ENCODE results near the gene FOS. TPM values are rescaled to one million over a fixed set of nuclear protein-coding genes. Genes with fewer than 3 reads are reported as not detected.

FOS gene
- total RNA-seq, 1 experiment from 2014 or later = 23.9 TPM

DNA sequence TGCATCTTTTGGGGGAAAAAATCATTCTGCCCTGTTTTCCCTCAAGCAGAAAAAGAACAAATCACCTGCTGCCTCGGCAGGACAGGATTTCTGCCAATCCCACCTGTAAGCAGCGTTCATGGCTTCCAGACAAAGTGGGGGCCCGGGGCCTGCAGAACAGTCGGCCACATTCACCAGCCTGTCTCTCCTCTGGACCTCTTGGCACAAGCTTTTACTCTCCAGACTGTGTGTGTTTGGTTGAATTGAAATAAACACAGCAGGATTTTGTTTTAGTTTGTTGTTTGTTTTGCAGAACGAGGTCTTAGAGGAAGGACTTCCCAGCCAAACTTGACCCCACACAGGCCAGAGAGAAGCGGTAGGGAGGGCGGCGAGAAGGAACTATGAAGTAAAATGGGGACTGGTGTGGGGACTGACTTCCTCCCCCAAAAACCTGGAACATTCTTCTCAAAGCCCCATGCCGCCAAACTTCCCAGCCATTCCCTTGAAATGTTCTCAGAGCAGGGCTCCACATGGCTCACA is 41.7 kb upstream of the FOS start (continued):
- TF ChIP-seq FOXJ3 (CRISPR knock-in tag; IDR thresholded peaks at IDR 0.05; ENCODE audit: borderline replicate concordance) (no peak), EMX1 (CRISPR knock-in tag; IDR thresholded peaks at IDR 0.05) (no peak)

GRCh38 chr14:75238756-75239455 is 39.7 kb upstream of the FOS start:
- DNase-seq (ENCODE audit: low spot score) = no peak
- no peaks in the 10 kb centered on the region for H3K9me3 Mint-ChIP-seq
- no peak overlapping the region for H3K27ac Mint-ChIP-seq
- peak; percentile 42 for ATAC-seq
- H3K27me3 Mint-ChIP-seq (ENCODE audit: low read depth) = no peaks in the 10 kb centered on the region
- no peak overlapping the region for H3K4me3 Mint-ChIP-seq
- no peaks in the 10 kb centered on the region for H3K36me3 Mint-ChIP-seq
- TF ChIP-seq ARID4B (CRISPR knock-in tag; IDR thresholded peaks at IDR 0.05; ENCODE audit: borderline replicate concordance) = no peak
- TF ChIP-seq ZBTB43 (CRISPR knock-in tag; IDR thresholded peaks at IDR 0.05) = no peak
- TF ChIP-seq, protein P1, sequence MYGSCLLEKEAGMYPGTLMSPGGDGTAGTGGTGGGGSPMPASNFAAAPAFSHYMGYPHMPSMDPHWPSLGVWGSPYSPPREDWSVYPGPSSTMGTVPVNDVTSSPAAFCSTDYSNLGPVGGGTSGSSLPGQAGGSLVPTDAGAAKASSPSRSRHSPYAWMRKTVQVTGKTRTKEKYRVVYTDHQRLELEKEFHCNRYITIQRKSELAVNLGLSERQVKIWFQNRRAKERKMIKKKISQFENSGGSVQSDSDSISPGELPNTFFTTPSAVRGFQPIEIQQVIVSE (CRISPR knock-in tag; IDR thresholded peaks at IDR 0.05; ENCODE audit: borderline replicate concordance) = no peak
- no peak for TF ChIP-seq NR1H2 (CRISPR knock-in tag; IDR thresholded peaks at IDR 0.05)
- no peak for TF ChIP-seq JAZF1 (CRISPR knock-in tag; IDR thresholded peaks at IDR 0.05)
- TF ChIP-seq, protein P2, sequence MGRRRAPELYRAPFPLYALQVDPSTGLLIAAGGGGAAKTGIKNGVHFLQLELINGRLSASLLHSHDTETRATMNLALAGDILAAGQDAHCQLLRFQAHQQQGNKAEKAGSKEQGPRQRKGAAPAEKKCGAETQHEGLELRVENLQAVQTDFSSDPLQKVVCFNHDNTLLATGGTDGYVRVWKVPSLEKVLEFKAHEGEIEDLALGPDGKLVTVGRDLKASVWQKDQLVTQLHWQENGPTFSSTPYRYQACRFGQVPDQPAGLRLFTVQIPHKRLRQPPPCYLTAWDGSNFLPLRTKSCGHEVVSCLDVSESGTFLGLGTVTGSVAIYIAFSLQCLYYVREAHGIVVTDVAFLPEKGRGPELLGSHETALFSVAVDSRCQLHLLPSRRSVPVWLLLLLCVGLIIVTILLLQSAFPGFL (CRISPR knock-in tag; IDR thresholded peaks at IDR 0.05; ENCODE audit: borderline replicate concordance) = no peak
- no peak for TF ChIP-seq ZNF512 (CRISPR knock-in tag; IDR thresholded peaks at IDR 0.05; ENCODE audit: borderline replicate concordance)
- TF ChIP-seq NFE2L1 (CRISPR knock-in tag; IDR thresholded peaks at IDR 0.05) = no peak
- TF ChIP-seq ESRRA (CRISPR knock-in tag; IDR thresholded peaks at IDR 0.05; ENCODE audit: borderline replicate concordance) = no peak
- TF ChIP-seq ZNF317 (CRISPR knock-in tag; IDR thresholded peaks at IDR 0.05; ENCODE audit: borderline replicate concordance, low read depth) = no peak
- H3K4me1 Mint-ChIP-seq = peaks cover 30% of the 10 kb centered on the region
- ChIA-PET POLR2A (interaction anchor here (0.7 to 1.1 kb wide), 2 partner anchors 20 to 112 kb away, joined by 5 to 6 read pairs; partner anchors contain the start of gene NEK9), CTCF (interaction anchor here (0.7 to 2.1 kb wide), 9 partner anchors 15 to 416 kb away, joined by 3 to 8 read pairs (median 3); no protein-coding TSS in a partner anchor)

DNA sequence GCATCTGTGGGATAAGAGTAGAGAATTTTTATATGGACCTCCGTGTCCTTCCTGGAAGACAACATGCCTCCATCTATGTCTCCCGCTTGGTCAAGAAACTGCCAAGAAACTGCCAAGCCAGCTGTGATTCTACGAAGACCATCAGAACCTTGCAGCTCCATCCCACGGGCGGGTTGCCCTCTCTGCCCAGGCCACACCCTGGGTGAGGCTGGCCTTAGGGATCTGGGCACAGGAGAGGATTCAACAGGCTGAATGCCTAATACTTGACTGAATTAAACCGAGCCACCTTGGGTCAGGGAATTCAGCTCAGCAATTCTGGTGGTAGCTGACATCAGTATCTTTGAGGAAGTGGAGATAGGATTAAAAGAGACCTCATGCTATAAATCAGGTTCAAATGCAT is 37.8 kb upstream of the FOS start:
- Mint-ChIP-seq H3K36me3 (no peaks in the 10 kb centered on the region), H3K4me3 (no peak overlapping the region), H3K9me3 (no peaks in the 10 kb centered on the region), H3K27ac (no peak overlapping the region), H3K4me1 (peaks cover 28% of the 10 kb centered on the region), H3K27me3 (ENCODE audit: low read depth) (no peaks in the 10 kb centered on the region)
- ATAC-seq (no peak), DNase-seq (ENCODE audit: low spot score) (no peak)
- POLR2A ChIA-PET = no interaction called here
- CTCF ChIA-PET = interaction anchor here (1.7 kb wide), 1 partner anchor 414 kb away, joined by 4 read pairs; no protein-coding TSS in a partner anchor
- TF ChIP-seq JUN (CRISPR knock-in tag; IDR thresholded peaks at IDR 0.05) (no peak), ZNF396 (CRISPR knock-in tag; IDR thresholded peaks at IDR 0.05; ENCODE audit: borderline replicate concordance) (no peak), NR1H2 (CRISPR knock-in tag; IDR thresholded peaks at IDR 0.05) (no peak), KAT7 (CRISPR knock-in tag; IDR thresholded peaks at IDR 0.05; ENCODE audit: borderline replicate concordance) (no peak), HMGA2 (CRISPR knock-in tag; IDR thresholded peaks at IDR 0.05) (no peak), FOXK1 (CRISPR knock-in tag; IDR thresholded peaks at IDR 0.05) (no peak), OVOL2 (CRISPR knock-in tag; IDR thresholded peaks at IDR 0.05; ENCODE audit: borderline replicate concordance) (no peak), SP1 (CRISPR knock-in tag; conservative IDR thresholded peaks at IDR 0.05) (no peak)

All from WTC11 (cell line).